Activated CD4-positive, alpha-beta T cell treated with anti-CD3 and anti-CD28 coated beads for 36 hours (primary cell): ENCODE results near the gene VPS41. TPM values are rescaled to one million over a fixed set of nuclear protein-coding genes. Genes with fewer than 3 reads are reported as not detected.
A peak's percentile ranks its signal among the peaks of the same experiment; 100 is the strongest.

Experiments used
- ATAC-seq: fragments of 200-7000 bp; cut with Tn5 transposase; one replicate; pipeline ENCODE4 v1.10.0; 2021; ENCODE audit warnings: mild to moderate bottlenecking, moderate library complexity
- CTCF ChIA-PET: fragments of 350-600 bp; sonication (Branson Sonifier 250); formaldehyde crosslinking; loops from one replicate; lab custom pipeline; 2021; ENCODE audit warnings: antibody characterized with exemption; lab: Charles Lee
- POLR2A ChIA-PET: fragments of 350-600 bp; sonication (Branson Sonifier 250); formaldehyde crosslinking; loops from one replicate; lab custom pipeline; 2021; ENCODE audit warnings: antibody characterized with exemption, inconsistent platforms; lab: Charles Lee
- DNase-seq: peaks from one replicate; pipeline ENCODE4 v3.0.0-alpha.2; 2020
- H3K27ac Mint-ChIP-seq: one replicate; pipeline ENCODE4 v1.8.0; 2021; ENCODE audit warnings: mixed read lengths
- H3K27me3 Mint-ChIP-seq: one replicate; pipeline ENCODE4 v1.8.0; 2021; ENCODE audit warnings: mixed read lengths
- H3K36me3 Mint-ChIP-seq: one replicate; pipeline ENCODE4 v1.8.0; 2021; ENCODE audit warnings: low read depth, mixed read lengths
- H3K4me1 Mint-ChIP-seq: one replicate; pipeline ENCODE4 v1.8.0; 2021; ENCODE audit warnings: mixed read lengths
- H3K4me3 Mint-ChIP-seq: one replicate; pipeline ENCODE4 v1.8.0; 2021; ENCODE audit warnings: mild to moderate bottlenecking, moderate library complexity, mixed read lengths
- H3K9me3 Mint-ChIP-seq: one replicate; pipeline ENCODE4 v1.8.0; 2021; ENCODE audit warnings: low read depth, mixed read lengths
- intact Hi-C, 2 experiments: fragments of 100-400 bp; cut with DNase I in 1 of 2; cut with micrococcal nuclease in 1 of 2; formaldehyde crosslinking; loops; one replicate each; pipeline versions ENCODE4 v1.14.2 to v1.15.1; 2022 to 2024; cut with DNase I, micrococcal nuclease
- total RNA-seq, 2 experiments: library from RNA; stranded (reverse); gene quantifications; one replicate each; pipeline ENCODE4 v1.2.3, GENCODE V29; 2021

VPS41 gene
- total RNA-seq, 2 experiments from 2014 or later, result 48.6 to 59.3 TPM

DNA sequence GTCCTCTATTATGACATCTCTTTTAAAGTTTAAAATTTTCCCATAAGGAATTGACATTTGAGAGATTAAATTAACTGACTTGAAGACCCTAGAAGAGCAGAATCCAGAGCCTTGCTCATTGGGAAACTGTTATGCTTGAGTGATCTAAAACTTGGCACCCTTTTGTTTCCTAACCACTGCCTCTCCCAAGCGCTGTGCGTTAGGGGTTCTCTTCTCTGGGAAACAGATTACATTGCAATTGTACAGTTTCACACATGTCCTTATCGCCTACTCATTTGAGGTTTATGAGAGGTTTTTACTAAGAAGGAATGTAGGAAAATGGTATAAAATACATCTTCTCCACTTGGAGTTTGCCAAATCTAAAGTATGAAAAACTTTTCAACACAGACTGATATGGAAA lies 151.1 kb downstream of the VPS41 start:
- ATAC-seq, result no peak
- CTCF ChIA-PET, result no interaction called here

GRCh38 chr7:38756521-38756920 lies 152.5 kb downstream of the VPS41 start:
- DNase-seq, result no peak
- peaks cover 25% of the 10 kb centered on the region for H3K36me3 Mint-ChIP-seq
- H3K4me3 Mint-ChIP-seq, result no peak overlapping the region
- no peak overlapping the region for H3K27ac Mint-ChIP-seq
- no peaks in the 10 kb centered on the region for H3K27me3 Mint-ChIP-seq
- POLR2A ChIA-PET, result no interaction called here
- H3K4me1 Mint-ChIP-seq, result no peaks in the 10 kb centered on the region
- CTCF ChIA-PET, result no interaction called here
- ATAC-seq, result no peak
- no peaks in the 10 kb centered on the region for H3K9me3 Mint-ChIP-seq
- intact Hi-C loops, result loop anchor here in 1 of 2 experiments (5.0 kb wide), 1 partner anchor 284 kb away; no protein-coding TSS in a partner anchor

More for the DNA sequence above, 151.1 kb downstream of the VPS41 start:
- H3K4me1 Mint-ChIP-seq, result no peaks in the 10 kb centered on the region
- H3K4me3 Mint-ChIP-seq, result no peak overlapping the region
- intact Hi-C loops, result loop anchor here in 1 of 2 experiments (5.0 kb wide), 1 partner anchor 286 kb away; no protein-coding TSS in a partner anchor
- H3K36me3 Mint-ChIP-seq, result peaks cover 18% of the 10 kb centered on the region
- H3K27me3 Mint-ChIP-seq, result no peaks in the 10 kb centered on the region
- DNase-seq, result no peak
- no peaks in the 10 kb centered on the region for H3K9me3 Mint-ChIP-seq
- POLR2A ChIA-PET, result no interaction called here
- no peak overlapping the region for H3K27ac Mint-ChIP-seq

- no peak overlapping the region for H3K4me3 Mint-ChIP-seq
- DNase-seq (no peak), ATAC-seq (no peak)
- intact Hi-C loops, result no loop called here
- H3K36me3 Mint-ChIP-seq, result peaks cover 40% of the 10 kb centered on the region
- POLR2A ChIA-PET, result no interaction called here
- CTCF ChIA-PET, result no interaction called here
- no peaks in the 10 kb centered on the region for H3K4me1 Mint-ChIP-seq
- H3K9me3 Mint-ChIP-seq, result no peaks in the 10 kb centered on the region
- no peaks in the 10 kb centered on the region for H3K27me3 Mint-ChIP-seq
- no peak overlapping the region for H3K27ac Mint-ChIP-seq
Observed at GRCh38 chr7:38753347-38753746, 155.6 kb downstream of the VPS41 start.

- H3K27ac Mint-ChIP-seq, result no peak overlapping the region
- no peak for ATAC-seq
- intact Hi-C loops, result no loop called here
Observed at GRCh38 chr7:38751416-38751815, 157.6 kb downstream of the VPS41 start.

DNA sequence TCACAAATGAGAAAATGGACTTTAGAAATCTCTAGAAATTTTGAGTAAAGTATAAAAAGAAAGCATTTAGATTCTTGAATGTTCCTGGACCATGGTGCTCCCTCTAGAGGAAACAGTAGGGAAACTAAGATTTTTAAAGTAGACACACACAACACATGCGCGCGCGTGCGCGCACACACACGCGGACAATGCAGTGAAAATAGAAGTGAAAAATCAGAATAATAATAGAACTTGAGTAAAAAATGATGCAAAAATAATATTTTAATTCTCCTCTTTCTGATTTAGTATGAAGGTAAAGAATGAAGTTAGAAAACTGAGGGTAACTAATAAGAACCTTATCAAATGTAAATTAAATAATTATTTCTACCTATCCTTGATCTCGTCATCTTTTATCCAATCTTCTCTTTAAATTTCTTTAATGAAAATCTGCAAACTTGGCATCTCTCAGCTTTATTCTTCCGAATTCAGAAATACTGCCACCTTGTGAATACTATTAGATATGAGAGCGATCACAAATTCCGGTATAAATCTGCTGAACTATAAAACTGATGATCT lies 160.9 kb downstream of the VPS41 start:
- H3K9me3 Mint-ChIP-seq, result no peaks in the 10 kb centered on the region
- H3K36me3 Mint-ChIP-seq, result peaks cover 51% of the 10 kb centered on the region
- no peaks in the 10 kb centered on the region for H3K27me3 Mint-ChIP-seq
- CTCF ChIA-PET, result no interaction called here
- no peak overlapping the region for H3K27ac Mint-ChIP-seq
- peaks cover 8% of the 10 kb centered on the region for H3K4me1 Mint-ChIP-seq
- H3K4me3 Mint-ChIP-seq, result no peak overlapping the region
- intact Hi-C loops, result no loop called here
- POLR2A ChIA-PET, result no interaction called here
- no peak for ATAC-seq
- no peak for DNase-seq

More at GRCh38 chr7:38751416-38751815, 157.6 kb downstream of the VPS41 start:
- no peak for DNase-seq
- POLR2A ChIA-PET, result no interaction called here
- H3K4me3 Mint-ChIP-seq, result no peak overlapping the region
- H3K9me3 Mint-ChIP-seq, result no peaks in the 10 kb centered on the region
- H3K36me3 Mint-ChIP-seq, result peaks cover 42% of the 10 kb centered on the region
- peaks cover 2% of the 10 kb centered on the region for H3K4me1 Mint-ChIP-seq
- CTCF ChIA-PET, result interaction anchor here (0.6 kb wide), 1 partner anchor 158 kb away, joined by 3 read pairs; the partner anchor contains the start of gene VPS41
- no peaks in the 10 kb centered on the region for H3K27me3 Mint-ChIP-seq

GRCh38 chr7:38746438-38746837 lies 162.6 kb downstream of the VPS41 start:
- no peak for DNase-seq
- Mint-ChIP-seq H3K27ac (no peak overlapping the region), H3K9me3 (no peaks in the 10 kb centered on the region), H3K27me3 (no peaks in the 10 kb centered on the region), H3K4me3 (no peak overlapping the region), H3K4me1 (peaks cover 8% of the 10 kb centered on the region), H3K36me3 (peaks cover 53% of the 10 kb centered on the region)
- POLR2A ChIA-PET, result no interaction called here
- intact Hi-C loops, result no loop called here
- CTCF ChIA-PET, result interaction anchor here (1.8 kb wide), 1 partner anchor 9 kb away, joined by 5 read pairs; no protein-coding TSS in a partner anchor
- ATAC-seq, result peak; percentile 57

GRCh38 chr7:38744746-38745145 lies 164.2 kb downstream of the VPS41 start:
- Mint-ChIP-seq H3K36me3 (peaks cover 51% of the 10 kb centered on the region), H3K4me1 (peaks cover 8% of the 10 kb centered on the region), H3K27me3 (no peaks in the 10 kb centered on the region), H3K27ac (no peak overlapping the region), H3K4me3 (no peak overlapping the region), H3K9me3 (no peaks in the 10 kb centered on the region)
- ChIA-PET CTCF (interaction anchor here (0.7 to 1.8 kb wide), 4 partner anchors 9 to 190 kb away, joined by 3 to 5 read pairs (median 3); no protein-coding TSS in a partner anchor), POLR2A (no interaction called here)
- ATAC-seq (peak; percentile 80), DNase-seq (peak; percentile 24)
- intact Hi-C loops, result no loop called here

GRCh38 chr7:38743899-38744298 lies 165.1 kb downstream of the VPS41 start:
- Mint-ChIP-seq H3K27ac (no peak overlapping the region), H3K4me1 (peaks cover 8% of the 10 kb centered on the region), H3K4me3 (no peak overlapping the region), H3K36me3 (peaks cover 54% of the 10 kb centered on the region), H3K9me3 (no peaks in the 10 kb centered on the region), H3K27me3 (no peaks in the 10 kb centered on the region)
- DNase-seq, result no peak
- ChIA-PET POLR2A (no interaction called here), CTCF (interaction anchor here (1.8 kb wide), 1 partner anchor 12 kb away, joined by 4 read pairs; no protein-coding TSS in a partner anchor)
- no peak for ATAC-seq
- intact Hi-C loops, result no loop called here

DNA sequence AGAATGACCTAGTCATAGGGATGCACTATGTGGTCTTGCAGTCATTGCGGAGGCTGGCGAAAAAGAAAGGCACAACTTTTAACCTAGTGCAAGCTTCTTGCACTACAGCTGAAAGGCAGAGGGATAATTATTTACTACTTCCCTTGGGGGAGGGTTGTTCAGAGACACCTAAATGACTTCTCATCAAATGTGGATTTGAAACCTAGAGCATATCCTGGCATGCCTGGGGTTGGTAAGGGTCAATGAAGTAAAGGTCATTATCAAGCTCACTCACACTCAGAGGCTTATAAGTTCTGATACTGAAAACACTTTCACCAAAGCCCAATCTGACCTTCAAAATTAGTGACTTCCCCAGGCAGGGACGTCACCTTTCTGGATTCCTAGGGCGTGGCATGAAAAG lies 168.9 kb downstream of the VPS41 start:
- ChIA-PET POLR2A (no interaction called here), CTCF (no interaction called here)
- intact Hi-C loops, result no loop called here
- Mint-ChIP-seq H3K27me3 (no peaks in the 10 kb centered on the region), H3K4me3 (no peak overlapping the region), H3K9me3 (no peaks in the 10 kb centered on the region), H3K4me1 (peaks cover 6% of the 10 kb centered on the region), H3K36me3 (peaks cover 38% of the 10 kb centered on the region), H3K27ac (no peak overlapping the region)
- ATAC-seq (no peak), DNase-seq (no peak)

GRCh38 chr7:38736138-38736537 lies 172.9 kb downstream of the VPS41 start:
- intact Hi-C loops, result no loop called here
- POLR2A ChIA-PET, result no interaction called here
- ATAC-seq (no peak), DNase-seq (no peak)
- H3K27ac Mint-ChIP-seq, result no peak overlapping the region
- no peaks in the 10 kb centered on the region for H3K27me3 Mint-ChIP-seq
- no peaks in the 10 kb centered on the region for H3K9me3 Mint-ChIP-seq
- H3K4me3 Mint-ChIP-seq, result no peak overlapping the region
- CTCF ChIA-PET, result interaction anchor here (1.1 kb wide), 1 partner anchor 9 kb away, joined by 3 read pairs; no protein-coding TSS in a partner anchor
- H3K4me1 Mint-ChIP-seq, result no peaks in the 10 kb centered on the region
- peaks cover 27% of the 10 kb centered on the region for H3K36me3 Mint-ChIP-seq

- intact Hi-C loops, result no loop called here
- peaks cover 28% of the 10 kb centered on the region for H3K36me3 Mint-ChIP-seq
- no peak overlapping the region for H3K27ac Mint-ChIP-seq
- H3K4me3 Mint-ChIP-seq, result no peak overlapping the region
- H3K27me3 Mint-ChIP-seq, result no peaks in the 10 kb centered on the region
- H3K4me1 Mint-ChIP-seq, result no peaks in the 10 kb centered on the region
- no peaks in the 10 kb centered on the region for H3K9me3 Mint-ChIP-seq
- POLR2A ChIA-PET, result no interaction called here
- CTCF ChIA-PET, result no interaction called here
- ATAC-seq (no peak), DNase-seq (no peak)
Observed at GRCh38 chr7:38731215-38731614, 177.8 kb downstream of the VPS41 start.

GRCh38 chr7:38728145-38728544 lies 180.8 kb downstream of the VPS41 start:
- Mint-ChIP-seq H3K9me3 (no peaks in the 10 kb centered on the region), H3K27ac (no peak overlapping the region), H3K4me3 (no peak overlapping the region), H3K4me1 (no peaks in the 10 kb centered on the region), H3K36me3 (peaks cover 19% of the 10 kb centered on the region), H3K27me3 (no peaks in the 10 kb centered on the region)
- ChIA-PET CTCF (no interaction called here), POLR2A (no interaction called here)
- DNase-seq (no peak), ATAC-seq (no peak)
- intact Hi-C loops, result no loop called here
